GM12878 (cell line): Measurements from ENCODE around the gene LCORL.

Source experiments
- MYC ChIP-seq: IDR thresholded peaks from 2 replicates; pipeline ENCODE4 v1.6.1; 2011; ENCODE audit warnings: mild to moderate bottlenecking, low read length, moderate library complexity, inconsistent platforms; ENCODE audit not compliant: insufficient read depth, insufficient replicate concordance, insufficient read length, severe bottlenecking
- NFXL1 ChIP-seq: fragments of 450-650 bp; IDR thresholded peaks from 2 replicates; pipeline ENCODE4 v1.6.1; 2017; ENCODE audit warnings: antibody characterized with exemption, mild to moderate bottlenecking, borderline replicate concordance
- USF2 ChIP-seq: IDR thresholded peaks from 2 replicates; pipeline ENCODE4 v1.6.1; 2011; ENCODE audit warnings: low read depth, low read length, improper control_type of control experiment, borderline replicate concordance

GRCh38 chr4:18069810-18070209 is 48.3 kb upstream of the LCORL start:
- TF ChIP-seq USF2 (no peak), MYC (no peak), NFXL1 (no peak)
